Measurements from ENCODE around the gene DHDH.
A peak's percentile ranks its signal among the peaks of the same experiment; 100 is the strongest.

Gene DHDH

DNA sequence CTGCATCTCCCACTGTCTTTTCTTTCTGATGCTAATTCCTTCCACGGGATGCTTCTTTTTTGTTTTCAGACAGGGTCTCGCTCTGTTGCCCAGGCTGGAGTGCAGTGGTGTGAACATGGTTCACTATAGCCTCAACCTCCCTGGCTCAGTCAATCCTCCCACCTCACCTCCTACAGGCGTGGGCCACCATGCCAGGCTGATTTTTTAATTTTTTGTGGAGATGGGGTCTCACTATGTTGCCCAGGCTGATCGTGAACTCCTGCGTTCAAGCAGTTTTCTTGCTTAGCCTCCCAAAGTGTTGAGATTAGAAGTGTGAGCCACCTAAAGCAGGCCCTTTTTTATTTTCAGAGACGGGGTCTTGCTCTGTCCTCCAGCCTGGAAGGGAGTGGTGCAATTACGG lies 54.8 kb downstream of the DHDH start:
- TF ChIP-seq, protein P1, sequence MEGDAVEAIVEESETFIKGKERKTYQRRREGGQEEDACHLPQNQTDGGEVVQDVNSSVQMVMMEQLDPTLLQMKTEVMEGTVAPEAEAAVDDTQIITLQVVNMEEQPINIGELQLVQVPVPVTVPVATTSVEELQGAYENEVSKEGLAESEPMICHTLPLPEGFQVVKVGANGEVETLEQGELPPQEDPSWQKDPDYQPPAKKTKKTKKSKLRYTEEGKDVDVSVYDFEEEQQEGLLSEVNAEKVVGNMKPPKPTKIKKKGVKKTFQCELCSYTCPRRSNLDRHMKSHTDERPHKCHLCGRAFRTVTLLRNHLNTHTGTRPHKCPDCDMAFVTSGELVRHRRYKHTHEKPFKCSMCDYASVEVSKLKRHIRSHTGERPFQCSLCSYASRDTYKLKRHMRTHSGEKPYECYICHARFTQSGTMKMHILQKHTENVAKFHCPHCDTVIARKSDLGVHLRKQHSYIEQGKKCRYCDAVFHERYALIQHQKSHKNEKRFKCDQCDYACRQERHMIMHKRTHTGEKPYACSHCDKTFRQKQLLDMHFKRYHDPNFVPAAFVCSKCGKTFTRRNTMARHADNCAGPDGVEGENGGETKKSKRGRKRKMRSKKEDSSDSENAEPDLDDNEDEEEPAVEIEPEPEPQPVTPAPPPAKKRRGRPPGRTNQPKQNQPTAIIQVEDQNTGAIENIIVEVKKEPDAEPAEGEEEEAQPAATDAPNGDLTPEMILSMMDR (IDR thresholded peaks at IDR 0.05; ENCODE audit: low read depth, low read length): no peak
- no peak for DNase-seq (ENCODE audit: extremely low read depth, low read depth)

DNA sequence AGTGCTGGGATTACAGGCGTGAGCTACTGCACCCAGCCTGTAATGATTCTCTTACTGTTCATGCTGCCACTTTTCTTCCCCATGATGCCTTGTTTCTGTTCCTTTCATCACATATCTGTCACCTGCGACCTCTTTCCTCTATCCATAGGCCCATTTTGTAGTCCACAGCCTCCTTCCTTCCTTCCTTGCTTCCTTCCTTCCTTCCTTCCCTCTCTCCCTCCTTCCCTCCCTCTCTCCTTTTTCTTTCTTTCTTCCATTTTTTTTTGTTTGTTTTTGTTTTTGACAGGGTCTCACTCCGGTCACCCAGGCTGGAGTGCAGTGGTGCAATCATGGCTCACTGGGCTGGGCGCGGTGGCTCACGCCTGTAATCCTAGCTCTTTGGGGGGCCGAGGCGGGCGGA lies 55.4 kb downstream of the DHDH start:
- DNase-seq (ENCODE audit: extremely low read depth, low read depth): no peak
- TF ChIP-seq, protein P1 (IDR thresholded peaks at IDR 0.05; ENCODE audit: low read depth, low read length): no peak

DNA sequence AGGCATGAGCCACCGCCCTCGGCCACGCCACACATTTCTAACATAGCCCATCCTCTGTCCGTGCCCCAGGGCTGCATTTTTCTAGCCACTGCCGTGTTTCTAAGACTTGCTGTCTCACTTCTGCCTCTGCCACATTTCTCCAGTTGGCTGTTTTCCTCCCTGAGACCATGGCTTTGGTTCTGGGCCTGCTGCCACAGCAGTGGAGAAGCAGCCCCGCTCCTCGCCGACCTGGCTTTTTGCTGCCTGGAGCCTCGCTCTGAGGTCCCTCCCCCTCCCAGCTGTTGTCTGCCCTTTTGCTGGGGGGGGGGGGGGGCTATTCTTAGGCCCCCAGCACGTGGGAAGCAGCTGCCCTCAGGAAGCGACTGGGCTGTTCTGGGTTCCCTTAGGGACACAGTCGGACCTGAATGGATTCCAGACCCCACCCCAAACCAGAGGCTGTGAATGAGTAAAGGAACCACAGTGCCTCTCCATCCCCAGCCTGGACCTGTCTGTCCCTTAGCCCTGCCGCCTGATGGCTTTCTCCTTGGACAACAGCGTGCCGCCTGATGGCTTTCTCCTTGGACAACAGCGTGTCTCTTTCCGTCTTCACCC lies 56.3 kb downstream of the DHDH start:
- TF ChIP-seq, protein P1 (IDR thresholded peaks at IDR 0.05; ENCODE audit: low read depth, low read length): no peak
- no peak for DNase-seq (ENCODE audit: extremely low read depth, low read depth)

DNA sequence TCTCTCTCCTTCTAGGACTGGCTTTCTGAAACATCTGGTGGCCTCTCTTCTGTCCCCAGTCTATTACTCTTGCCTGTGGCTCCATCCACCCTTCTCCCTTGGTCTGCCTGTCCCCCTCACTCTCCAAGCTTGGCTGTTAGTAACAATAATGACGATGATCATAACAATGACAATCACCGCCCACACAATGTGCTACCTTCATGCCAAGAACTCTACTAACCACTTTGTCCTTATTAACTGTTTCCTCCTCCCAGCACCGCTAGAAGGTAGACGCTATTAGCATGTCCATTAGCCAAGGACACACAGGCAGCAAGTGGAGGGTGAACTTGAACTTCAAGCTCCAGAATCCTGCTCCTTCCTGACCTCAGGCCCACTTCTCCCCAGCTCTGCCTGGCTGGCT lies 56.9 kb downstream of the DHDH start:
- no peak for DNase-seq (ENCODE audit: extremely low read depth, low read depth)

DNA sequence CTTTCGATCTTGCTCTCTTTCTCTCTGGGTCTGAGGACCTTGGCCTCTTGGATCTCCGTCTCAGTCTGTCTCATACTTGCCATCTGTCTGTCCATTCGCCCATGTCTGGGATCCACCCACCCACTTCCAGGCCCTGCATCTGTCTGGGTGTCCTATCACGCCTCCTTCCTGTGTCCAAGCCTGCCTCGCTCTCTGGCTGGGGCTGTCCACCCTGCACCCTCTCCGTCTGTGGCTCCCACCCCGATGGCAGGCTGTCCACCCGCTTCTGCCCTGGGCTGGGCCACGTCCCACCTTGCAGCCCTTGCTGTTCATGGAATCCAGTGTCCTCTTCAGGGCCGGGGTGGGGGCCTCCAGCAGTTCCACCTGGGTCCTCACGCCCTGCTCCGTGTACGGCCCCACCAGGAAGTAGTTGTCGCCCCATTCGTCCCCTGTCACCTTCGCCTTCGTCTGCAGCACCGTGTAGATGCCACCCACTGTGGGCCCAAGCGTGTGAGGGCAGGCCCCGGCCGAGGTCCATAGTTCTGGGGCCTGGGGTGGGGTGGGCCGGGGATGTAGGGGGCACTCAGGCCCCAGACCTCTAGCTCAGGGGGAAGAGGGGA lies 57.6 kb downstream of the DHDH start:
- TF ChIP-seq, protein P1 (IDR thresholded peaks at IDR 0.05; ENCODE audit: low read depth, low read length): no peak
- no peak for DNase-seq (ENCODE audit: extremely low read depth, low read depth)

More for the DNA sequence above, 56.9 kb downstream of the DHDH start:
- TF ChIP-seq, protein P1 (IDR thresholded peaks at IDR 0.05; ENCODE audit: low read depth, low read length): no peak

DNA sequence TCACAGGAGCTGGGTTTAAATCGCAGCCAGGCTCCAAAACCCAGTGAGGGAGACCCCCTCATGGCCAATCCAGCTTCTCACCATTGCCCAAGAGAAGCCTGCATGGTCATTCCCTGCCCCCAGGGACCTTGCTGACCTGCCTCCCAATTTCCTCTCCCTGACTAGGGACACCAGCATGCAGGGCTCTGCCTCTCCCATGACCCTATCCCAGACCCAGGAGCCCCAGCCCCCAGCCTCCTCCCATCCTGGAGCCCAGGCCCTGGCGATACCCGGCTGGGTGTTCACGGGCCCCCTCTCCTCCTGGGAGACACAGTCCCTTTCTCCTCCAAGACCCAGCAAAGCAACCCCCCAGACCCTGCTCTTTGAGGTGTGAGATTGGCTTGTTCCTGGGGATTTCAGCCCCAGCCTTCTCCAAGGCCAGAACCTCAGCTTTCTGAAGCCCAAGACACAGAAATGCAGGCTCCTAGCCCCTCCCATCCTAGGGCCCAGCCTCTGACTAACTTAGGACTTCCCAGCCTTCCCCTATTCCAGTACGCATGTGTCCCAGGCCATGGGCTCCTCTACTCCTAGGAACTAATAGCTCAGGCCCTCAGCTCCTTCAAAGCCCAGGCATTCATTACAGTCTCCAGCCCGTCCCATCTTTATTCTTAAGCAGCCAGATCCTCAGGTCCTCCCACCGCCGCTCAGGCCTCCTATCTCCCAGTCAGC lies 58.5 kb downstream of the DHDH start:
- TF ChIP-seq, protein P1 (IDR thresholded peaks at IDR 0.05; ENCODE audit: low read depth, low read length): no peak
- peak; percentile 56 for DNase-seq (ENCODE audit: extremely low read depth, low read depth)

DNA sequence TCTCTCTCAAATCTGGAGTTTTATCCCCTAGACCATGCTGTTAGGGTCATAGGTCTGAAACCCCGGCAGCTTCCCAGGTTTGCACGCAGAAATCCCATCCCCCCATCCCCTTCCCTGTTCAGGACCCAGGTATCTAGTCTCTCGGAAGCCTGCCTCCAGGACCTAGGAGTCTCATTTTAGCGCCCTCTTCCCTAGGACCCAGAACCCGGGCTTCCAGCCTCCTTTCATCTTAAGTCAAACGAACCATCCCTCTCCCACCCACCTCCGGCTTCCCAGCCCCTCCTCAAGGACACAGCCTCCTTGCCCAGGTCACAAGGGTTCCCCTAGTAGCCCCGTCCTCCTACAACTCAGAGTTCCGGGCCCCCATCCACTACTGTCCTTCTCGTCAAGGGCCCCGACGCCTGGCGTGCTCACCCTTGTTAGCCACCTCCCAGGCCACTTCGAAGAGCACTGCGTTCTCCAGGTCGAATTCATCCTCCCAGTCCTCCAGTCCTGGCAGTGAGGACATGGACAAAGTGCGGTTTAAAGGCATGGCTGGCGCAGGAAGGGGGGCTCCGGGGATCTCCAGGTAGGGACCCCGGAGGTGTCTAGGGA lies 59.2 kb downstream of the DHDH start:
- TF ChIP-seq, protein P1 (IDR thresholded peaks at IDR 0.05; ENCODE audit: low read depth, low read length): no peak
- DNase-seq (ENCODE audit: extremely low read depth, low read depth): no peak
